Measurements from ENCODE around the gene IL15RA.

Gene IL15RA

DNA sequence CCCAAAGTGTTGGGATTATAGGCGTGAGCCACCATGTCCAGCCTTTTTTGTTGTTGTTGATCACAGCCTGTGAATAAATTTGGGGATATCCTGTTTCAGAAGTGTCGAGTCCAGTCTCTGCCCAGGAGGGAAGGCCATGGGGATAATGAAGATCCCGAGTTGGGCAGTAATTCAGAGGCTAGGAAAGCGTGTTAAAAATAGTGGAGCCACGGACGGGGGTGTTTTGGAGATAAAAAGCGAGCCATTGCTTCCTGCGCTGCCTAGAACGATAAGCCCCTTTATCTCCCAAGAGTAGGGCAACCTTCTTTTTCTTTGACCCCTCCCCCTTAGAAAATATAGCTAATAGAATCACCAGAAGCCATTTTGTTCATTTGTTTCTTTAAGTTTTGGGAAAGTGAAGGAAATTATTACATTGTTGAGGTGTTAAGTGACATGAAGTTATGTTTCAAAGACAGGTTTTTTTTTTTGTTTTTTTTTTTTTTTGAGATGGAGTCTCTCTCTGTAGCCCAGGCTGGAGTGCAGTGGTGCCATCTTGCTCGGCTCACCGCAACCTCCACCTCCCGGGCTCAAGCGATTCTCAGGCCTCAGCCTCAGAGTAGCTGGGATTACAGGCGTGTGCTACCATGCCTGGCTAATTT lies 43.3 kb downstream of the IL15RA start:
- TF ChIP-seq ZFX (IDR thresholded peaks at IDR 0.05; ENCODE audit: borderline replicate concordance) = no peak
- TF ChIP-seq, protein P1, sequence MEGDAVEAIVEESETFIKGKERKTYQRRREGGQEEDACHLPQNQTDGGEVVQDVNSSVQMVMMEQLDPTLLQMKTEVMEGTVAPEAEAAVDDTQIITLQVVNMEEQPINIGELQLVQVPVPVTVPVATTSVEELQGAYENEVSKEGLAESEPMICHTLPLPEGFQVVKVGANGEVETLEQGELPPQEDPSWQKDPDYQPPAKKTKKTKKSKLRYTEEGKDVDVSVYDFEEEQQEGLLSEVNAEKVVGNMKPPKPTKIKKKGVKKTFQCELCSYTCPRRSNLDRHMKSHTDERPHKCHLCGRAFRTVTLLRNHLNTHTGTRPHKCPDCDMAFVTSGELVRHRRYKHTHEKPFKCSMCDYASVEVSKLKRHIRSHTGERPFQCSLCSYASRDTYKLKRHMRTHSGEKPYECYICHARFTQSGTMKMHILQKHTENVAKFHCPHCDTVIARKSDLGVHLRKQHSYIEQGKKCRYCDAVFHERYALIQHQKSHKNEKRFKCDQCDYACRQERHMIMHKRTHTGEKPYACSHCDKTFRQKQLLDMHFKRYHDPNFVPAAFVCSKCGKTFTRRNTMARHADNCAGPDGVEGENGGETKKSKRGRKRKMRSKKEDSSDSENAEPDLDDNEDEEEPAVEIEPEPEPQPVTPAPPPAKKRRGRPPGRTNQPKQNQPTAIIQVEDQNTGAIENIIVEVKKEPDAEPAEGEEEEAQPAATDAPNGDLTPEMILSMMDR (IDR thresholded peaks at IDR 0.05) = no peak
- H3K27ac ChIP-seq = no peak overlapping the region

DNA sequence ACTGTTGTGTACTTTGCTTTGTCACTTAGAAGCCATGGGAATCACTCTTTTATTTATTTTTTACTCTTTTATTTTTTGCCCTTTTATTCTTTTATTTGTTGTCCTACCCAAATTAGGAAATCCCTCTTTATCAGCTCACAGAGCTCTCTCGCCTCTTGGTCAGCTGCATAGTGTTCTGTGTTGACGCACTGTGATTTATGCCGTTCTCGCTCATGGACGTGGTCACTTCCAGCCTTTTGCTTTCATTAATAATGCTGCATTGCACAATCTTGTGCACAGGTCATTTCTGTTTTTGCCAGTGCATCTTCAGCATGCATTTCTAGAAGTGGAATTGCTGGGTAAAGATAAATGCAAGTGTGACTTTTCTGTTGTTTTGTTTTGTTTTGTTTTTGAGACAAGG lies 45.0 kb downstream of the IL15RA start:
- TF ChIP-seq, protein P1 (IDR thresholded peaks at IDR 0.05) = no peak
- no peak for TF ChIP-seq ZFX (IDR thresholded peaks at IDR 0.05; ENCODE audit: borderline replicate concordance)
- H3K27ac ChIP-seq = no peak overlapping the region

DNA sequence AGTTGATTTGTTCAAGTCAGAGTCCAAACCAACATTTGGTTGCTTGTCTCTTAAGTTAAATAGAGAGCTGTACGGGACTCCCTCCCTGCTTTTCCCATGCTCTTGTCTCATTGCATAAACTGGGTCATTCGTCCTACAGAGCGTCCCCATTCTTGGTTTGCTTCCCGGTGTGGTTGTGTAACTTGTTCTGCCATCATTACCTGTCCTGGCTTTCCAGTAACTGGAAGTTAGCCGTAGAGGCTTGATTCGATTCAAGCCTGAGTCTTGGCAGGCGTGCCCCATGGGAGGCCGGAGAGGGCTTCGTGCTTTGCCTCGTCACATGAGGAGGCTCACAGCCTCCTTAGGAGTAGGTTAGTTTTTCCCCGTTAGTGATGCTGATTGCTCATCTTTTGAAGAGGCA lies 47.1 kb downstream of the IL15RA start:
- H3K27ac ChIP-seq = no peak overlapping the region
- no peak for TF ChIP-seq ZFX (IDR thresholded peaks at IDR 0.05; ENCODE audit: borderline replicate concordance)
- TF ChIP-seq, protein P1 (IDR thresholded peaks at IDR 0.05) = no peak

DNA sequence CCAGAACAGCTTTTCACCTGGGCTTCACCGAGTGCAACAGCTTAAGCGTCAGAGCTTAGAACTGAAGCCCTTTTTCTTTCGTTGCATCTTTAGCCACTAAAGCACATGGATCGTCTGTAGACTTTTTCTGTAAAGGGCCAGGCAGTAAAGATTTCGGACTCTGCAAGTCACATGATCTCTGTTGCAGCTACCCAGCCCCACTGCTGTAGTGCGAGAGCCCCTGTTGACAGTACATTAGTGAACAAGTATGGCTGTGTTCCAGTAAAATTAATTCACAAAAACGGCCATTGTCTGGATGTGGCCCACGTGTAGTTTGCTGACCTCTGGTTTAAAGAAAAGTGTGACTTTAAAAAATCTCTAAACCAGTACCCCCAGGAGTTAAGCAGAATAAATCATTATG lies 47.9 kb downstream of the IL15RA start:
- H3K27ac ChIP-seq = no peak overlapping the region
- TF ChIP-seq, protein P1 (IDR thresholded peaks at IDR 0.05) = no peak

DNA sequence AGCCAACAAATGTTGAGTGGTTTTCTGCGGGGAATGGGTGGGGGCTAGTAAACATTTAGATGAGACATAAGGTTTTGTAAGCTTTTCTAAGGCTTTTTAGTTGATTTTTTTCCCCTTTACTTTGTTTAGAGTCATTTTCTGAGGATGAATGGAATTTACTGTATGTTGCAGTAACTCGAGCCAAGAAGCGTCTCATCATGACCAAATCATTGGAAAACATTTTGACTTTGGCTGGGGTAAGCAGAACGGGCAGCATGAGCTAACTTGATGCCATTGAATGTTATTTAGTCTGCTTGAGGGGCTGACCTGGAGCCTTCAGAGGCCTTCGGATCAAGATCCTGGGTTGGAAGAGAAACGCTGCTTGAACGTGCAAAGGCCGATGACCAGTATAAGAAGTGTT lies 50.0 kb downstream of the IL15RA start:
- no peak overlapping the region for H3K27ac ChIP-seq
- TF ChIP-seq ZFX (IDR thresholded peaks at IDR 0.05; ENCODE audit: borderline replicate concordance) = no peak
- TF ChIP-seq, protein P1 (IDR thresholded peaks at IDR 0.05) = no peak

DNA sequence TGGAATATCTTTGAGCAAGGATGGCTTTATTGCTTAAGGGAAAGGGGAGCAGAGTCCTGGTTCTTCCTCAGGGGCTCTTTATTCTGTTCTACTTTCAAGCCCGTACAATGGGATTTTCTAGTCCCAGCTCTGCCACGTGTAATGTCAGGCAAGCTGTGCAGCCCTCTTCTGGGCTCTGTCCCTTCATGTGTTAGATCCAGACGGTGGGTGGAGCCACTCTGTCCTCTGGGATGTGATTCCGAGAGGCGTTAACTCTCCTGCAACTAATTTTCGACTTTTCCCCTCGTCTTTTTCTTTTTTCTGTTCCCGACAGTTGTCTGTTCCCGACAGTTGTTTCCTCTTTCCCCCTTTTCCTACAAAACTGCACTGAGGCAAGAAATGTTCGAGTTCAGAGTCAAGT lies 52.5 kb downstream of the IL15RA start:
- TF ChIP-seq, protein P1 (IDR thresholded peaks at IDR 0.05) = no peak
- no peak for TF ChIP-seq ZFX (IDR thresholded peaks at IDR 0.05; ENCODE audit: borderline replicate concordance)
- H3K27ac ChIP-seq = no peak overlapping the region

DNA sequence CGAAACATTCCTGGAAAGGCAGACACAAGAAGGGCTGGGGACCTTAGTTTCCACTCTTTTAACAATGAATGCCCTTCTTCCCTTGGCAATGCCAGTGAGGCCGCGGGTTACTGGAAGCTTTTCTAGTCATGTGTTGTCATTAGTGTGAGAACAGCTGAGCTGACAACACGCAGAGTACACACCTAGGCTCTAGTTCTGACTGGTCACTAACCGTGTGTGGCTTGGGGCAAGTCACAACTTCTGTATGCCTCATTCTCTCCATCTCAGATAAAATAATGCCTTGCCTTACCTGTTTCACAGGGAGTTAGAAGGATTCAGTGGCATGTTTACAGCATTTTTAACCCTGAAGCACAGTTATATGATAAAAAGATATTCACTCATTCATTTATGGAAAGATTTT lies 55.6 kb downstream of the IL15RA start:
- no peak overlapping the region for H3K27ac ChIP-seq
- TF ChIP-seq, protein P1 (IDR thresholded peaks at IDR 0.05) = no peak
